Measurements from ENCODE around the gene UMPS.

Gene UMPS

DNA sequence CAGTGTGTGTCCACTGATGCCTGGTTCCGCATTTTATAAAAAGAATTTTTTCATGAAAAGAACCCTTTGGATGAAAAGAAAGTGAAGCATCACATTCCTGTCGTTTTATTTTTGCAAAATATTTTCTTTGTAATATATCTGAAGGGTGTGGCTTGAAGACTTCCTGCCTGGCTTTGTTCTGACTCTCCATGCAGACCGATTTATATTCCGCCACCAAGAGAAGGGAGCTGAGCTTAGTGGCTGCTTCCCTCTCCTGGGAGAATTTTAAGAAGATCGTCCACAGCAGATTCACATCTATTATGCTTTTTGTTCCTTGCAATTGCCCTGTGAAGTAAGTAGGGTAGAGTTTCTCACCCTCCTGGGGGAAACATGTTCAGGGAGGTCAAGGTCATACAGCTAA lies 45.2 kb upstream of the UMPS start:
- Histone ChIP-seq H3K18ac (ENCODE audit: low read depth in 1 of 2, low read length in 2 of 2) (no peak overlapping the region), H3K36me3 (ENCODE audit: control insufficient read depth in 1 of 2, insufficient read depth in 2 of 2, low read depth in 1 of 2, low read length in 2 of 2) (no peaks in the 10 kb centered on the region), H2BK15ac (ENCODE audit: low read depth, poor library complexity, severe bottlenecking) (no peak overlapping the region), H3K4me3 (ENCODE audit: insufficient read depth in 1 of 2, low read depth in 1 of 2, low read length in 2 of 2) (no peak overlapping the region), H3K9me3 (ENCODE audit: control insufficient read depth, low read length) (no peaks in the 10 kb centered on the region), H4K8ac (ENCODE audit: low read length) (no peak overlapping the region), H3K27ac (ENCODE audit: low read length, poor library complexity, severe bottlenecking) (no peak overlapping the region), H2AFZ (ENCODE audit: low read depth, low read length) (no peak overlapping the region), H3K4me1 (ENCODE audit: control insufficient read depth, insufficient read depth, low read depth, low read length) (no peaks in the 10 kb centered on the region), H4K91ac (ENCODE audit: low read length) (no peak overlapping the region), H3K14ac (ENCODE audit: low read length in 2 of 2) (no peak overlapping the region), H2BK12ac (ENCODE audit: low read length in 2 of 2) (no peak overlapping the region), H2AK5ac (ENCODE audit: low read length, severe bottlenecking) (no peak overlapping the region), H3K79me1 (replicated peaks; ENCODE audit: low read length, poor library complexity, severe bottlenecking) (no peaks in the 10 kb centered on the region), H2BK5ac (ENCODE audit: low read depth, low read length, poor library complexity, severe bottlenecking) (no peak overlapping the region), H3K9ac (ENCODE audit: low read length) (no peak overlapping the region), H3K4ac (ENCODE audit: low read depth in 1 of 2, low read length in 2 of 2) (no peak overlapping the region), H3K27me3 (ENCODE audit: control insufficient read depth in 1 of 2, insufficient read depth in 1 of 2, low read length in 2 of 2) (peaks cover 6 to 16% of the 10 kb centered on the region in 2 experiments), H2BK120ac (ENCODE audit: low read depth, low read length) (no peak overlapping the region), H3K4me2 (ENCODE audit: low read length, poor library complexity, severe bottlenecking) (no peak overlapping the region), H3K23ac (ENCODE audit: low read length in 2 of 2) (no peak overlapping the region)
- 85% methylated on average over 4 of the region's 5 CpGs for WGBS
- no peak for DNase-seq

DNA sequence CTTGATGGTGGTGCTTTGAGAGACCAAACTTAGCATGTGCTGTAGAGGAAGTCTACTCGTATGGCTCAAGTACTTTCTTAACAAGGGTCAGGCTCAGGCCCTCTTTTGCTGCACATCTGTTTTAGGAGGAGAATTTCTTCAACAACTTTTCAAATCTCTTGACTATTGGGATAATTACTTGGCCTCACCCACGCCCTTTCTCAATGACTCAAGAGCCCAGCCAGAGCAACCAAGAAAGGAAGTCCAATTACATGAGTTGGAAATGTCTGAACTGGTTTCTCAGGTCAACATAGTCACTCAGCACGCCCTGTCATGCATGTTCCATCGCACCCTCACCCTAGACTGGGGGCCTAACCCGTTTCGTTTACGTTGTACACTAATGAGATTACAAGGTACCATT lies 44.8 kb upstream of the UMPS start:
- Histone ChIP-seq H2BK12ac (ENCODE audit: low read length in 2 of 2) (no peak overlapping the region), H3K79me1 (replicated peaks; ENCODE audit: low read length, poor library complexity, severe bottlenecking) (no peaks in the 10 kb centered on the region), H3K23ac (ENCODE audit: low read length in 2 of 2) (no peak overlapping the region), H3K4me2 (ENCODE audit: low read length, poor library complexity, severe bottlenecking) (no peak overlapping the region), H3K27ac (ENCODE audit: low read length, poor library complexity, severe bottlenecking) (no peak overlapping the region), H4K91ac (ENCODE audit: low read length) (no peak overlapping the region), H3K9me3 (ENCODE audit: control insufficient read depth, low read length) (no peaks in the 10 kb centered on the region), H2BK15ac (ENCODE audit: low read depth, poor library complexity, severe bottlenecking) (no peak overlapping the region), H3K14ac (ENCODE audit: low read length in 2 of 2) (no peak overlapping the region), H3K4me3 (ENCODE audit: insufficient read depth in 1 of 2, low read depth in 1 of 2, low read length in 2 of 2) (no peak overlapping the region), H3K27me3 (ENCODE audit: control insufficient read depth in 1 of 2, insufficient read depth in 1 of 2, low read length in 2 of 2) (peaks cover 6 to 16% of the 10 kb centered on the region in 2 experiments), H2BK5ac (ENCODE audit: low read depth, low read length, poor library complexity, severe bottlenecking) (no peak overlapping the region), H4K8ac (ENCODE audit: low read length) (no peak overlapping the region), H3K18ac (ENCODE audit: low read depth in 1 of 2, low read length in 2 of 2) (no peak overlapping the region), H2BK120ac (ENCODE audit: low read depth, low read length) (no peak overlapping the region), H2AFZ (ENCODE audit: low read depth, low read length) (no peak overlapping the region), H3K36me3 (ENCODE audit: control insufficient read depth in 1 of 2, insufficient read depth in 2 of 2, low read depth in 1 of 2, low read length in 2 of 2) (no peaks in the 10 kb centered on the region), H3K9ac (ENCODE audit: low read length) (no peak overlapping the region), H3K4ac (ENCODE audit: low read depth in 1 of 2, low read length in 2 of 2) (no peak overlapping the region), H3K4me1 (ENCODE audit: control insufficient read depth, insufficient read depth, low read depth, low read length) (no peaks in the 10 kb centered on the region), H2AK5ac (ENCODE audit: low read length, severe bottlenecking) (no peak overlapping the region)
- no peak for DNase-seq
- 65% methylated on average over 7 of the region's 7 CpGs for WGBS

DNA sequence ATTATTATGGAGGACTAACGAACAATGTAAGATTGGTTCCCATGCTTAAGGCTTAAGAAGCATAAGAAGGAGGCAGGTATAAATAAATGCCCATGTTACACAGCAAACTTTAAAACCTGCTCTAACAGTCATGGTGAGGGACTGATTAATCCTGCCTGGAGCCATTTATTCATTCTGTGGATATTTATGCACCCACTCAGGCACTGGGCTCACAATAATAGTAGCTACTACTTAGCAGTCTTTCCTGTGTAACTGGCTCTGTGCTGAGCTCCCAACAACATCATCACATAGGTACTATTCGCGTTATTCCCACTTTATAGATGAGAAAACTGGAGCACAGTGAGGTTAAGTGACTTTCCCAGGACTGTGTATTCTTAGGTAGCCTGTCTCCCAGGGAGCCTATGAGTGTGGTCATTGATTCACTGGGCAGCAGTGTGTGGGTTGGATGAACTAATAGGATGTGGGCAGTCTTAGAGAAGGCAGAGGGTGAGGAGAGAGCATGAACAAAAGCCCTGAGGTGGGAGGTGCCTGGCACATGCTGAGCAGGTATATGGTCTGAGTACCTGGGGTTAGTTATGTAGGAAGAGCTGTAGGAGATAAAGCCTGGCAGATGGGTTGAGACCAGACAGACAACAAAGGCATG lies 44.1 kb upstream of the UMPS start:
- no peak for DNase-seq
- H3K23ac ChIP-seq (ENCODE audit: low read length in 2 of 2) = no peak overlapping the region
- H3K9ac ChIP-seq (ENCODE audit: low read length) = no peak overlapping the region
- no peaks in the 10 kb centered on the region for H3K9me3 ChIP-seq (ENCODE audit: control insufficient read depth, low read length)
- no peak overlapping the region for H4K91ac ChIP-seq (ENCODE audit: low read length)
- no peak overlapping the region for H4K8ac ChIP-seq (ENCODE audit: low read length)
- H3K18ac ChIP-seq (ENCODE audit: low read depth in 1 of 2, low read length in 2 of 2) = no peak overlapping the region
- H3K27me3 ChIP-seq (ENCODE audit: control insufficient read depth in 1 of 2, insufficient read depth in 1 of 2, low read length in 2 of 2) = peaks cover 6 to 16% of the 10 kb centered on the region in 2 experiments
- no peak overlapping the region for H2AK5ac ChIP-seq (ENCODE audit: low read length, severe bottlenecking)
- H2AFZ ChIP-seq (ENCODE audit: low read depth, low read length) = no peak overlapping the region
- no peak overlapping the region for H2BK5ac ChIP-seq (ENCODE audit: low read depth, low read length, poor library complexity, severe bottlenecking)
- H2BK15ac ChIP-seq (ENCODE audit: low read depth, poor library complexity, severe bottlenecking) = no peak overlapping the region
- H3K4me1 ChIP-seq (ENCODE audit: control insufficient read depth, insufficient read depth, low read depth, low read length) = no peaks in the 10 kb centered on the region
- H2BK120ac ChIP-seq (ENCODE audit: low read depth, low read length) = no peak overlapping the region
- 86% methylated on average over 2 of the region's 3 CpGs for WGBS
- no peaks in the 10 kb centered on the region for H3K79me1 ChIP-seq (replicated peaks; ENCODE audit: low read length, poor library complexity, severe bottlenecking)
- no peak overlapping the region for H3K14ac ChIP-seq (ENCODE audit: low read length in 2 of 2)
- H3K27ac ChIP-seq (ENCODE audit: low read length, poor library complexity, severe bottlenecking) = no peak overlapping the region
- no peak overlapping the region for H3K4ac ChIP-seq (ENCODE audit: low read depth in 1 of 2, low read length in 2 of 2)
- H2BK12ac ChIP-seq (ENCODE audit: low read length in 2 of 2) = no peak overlapping the region
- no peak overlapping the region for H3K4me3 ChIP-seq (ENCODE audit: insufficient read depth in 1 of 2, low read depth in 1 of 2, low read length in 2 of 2)
- H3K4me2 ChIP-seq (ENCODE audit: low read length, poor library complexity, severe bottlenecking) = no peak overlapping the region
- H3K36me3 ChIP-seq (ENCODE audit: control insufficient read depth in 1 of 2, insufficient read depth in 2 of 2, low read depth in 1 of 2, low read length in 2 of 2) = no peaks in the 10 kb centered on the region

DNA sequence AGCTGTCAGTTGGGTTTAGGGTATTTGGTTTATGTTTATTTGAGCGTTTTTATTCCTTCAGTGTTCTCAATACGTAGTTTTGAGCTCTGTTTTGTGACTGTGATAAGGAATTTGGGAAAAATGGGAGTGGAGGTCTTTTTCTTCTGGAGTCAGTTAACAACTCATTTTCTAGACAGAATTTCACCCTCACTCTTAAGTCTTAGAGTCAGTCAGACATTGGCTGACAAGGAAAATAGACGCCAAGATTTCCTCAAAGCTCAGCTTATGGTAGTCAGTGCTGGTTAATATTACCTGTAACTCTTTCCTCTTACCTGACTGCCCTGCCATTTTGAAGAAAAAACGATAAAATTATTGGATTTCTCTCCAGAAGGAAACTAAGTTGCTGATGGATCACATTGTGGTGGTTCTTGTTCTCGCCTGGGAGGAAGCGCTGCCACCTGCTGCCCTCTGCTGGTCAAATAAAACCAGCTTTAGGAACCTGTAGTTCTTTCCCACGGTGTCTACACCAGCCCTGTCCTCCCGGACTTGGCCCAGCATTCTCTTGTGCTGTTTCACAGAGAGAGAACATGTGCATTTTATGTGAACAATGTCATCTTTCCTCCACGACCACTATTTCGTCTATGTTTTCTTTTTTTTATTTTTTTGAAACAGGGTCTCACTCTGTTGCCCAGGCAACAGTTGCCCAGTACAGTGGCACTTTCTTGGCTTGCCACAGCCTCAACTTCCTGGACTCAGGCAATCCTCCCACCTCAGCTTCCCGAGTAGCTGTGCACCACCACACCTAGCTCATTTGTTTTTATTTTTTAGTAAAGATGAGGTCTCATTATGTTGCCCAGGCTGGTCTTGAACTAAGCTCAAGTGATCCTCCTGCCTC lies 41.4 kb upstream of the UMPS start:
- Histone ChIP-seq H3K4me1 (ENCODE audit: control insufficient read depth, insufficient read depth, low read depth, low read length) (no peaks in the 10 kb centered on the region), H3K4me2 (ENCODE audit: low read length, poor library complexity, severe bottlenecking) (peak overlapping the region; percentile 41), H3K4ac (ENCODE audit: low read depth in 1 of 2, low read length in 2 of 2) (no peak overlapping the region), H3K27me3 (ENCODE audit: control insufficient read depth in 1 of 2, insufficient read depth in 1 of 2, low read length in 2 of 2) (peaks cover 0 to 6% of the 10 kb centered on the region in 2 experiments), H3K9ac (ENCODE audit: low read length) (no peak overlapping the region), H2AFZ (ENCODE audit: low read depth, low read length) (no peak overlapping the region), H3K36me3 (ENCODE audit: control insufficient read depth in 1 of 2, insufficient read depth in 2 of 2, low read depth in 1 of 2, low read length in 2 of 2) (no peaks in the 10 kb centered on the region), H2BK120ac (ENCODE audit: low read depth, low read length) (no peak overlapping the region), H3K14ac (ENCODE audit: low read length in 2 of 2) (no peak overlapping the region), H4K8ac (ENCODE audit: low read length) (no peak overlapping the region), H3K79me1 (replicated peaks; ENCODE audit: low read length, poor library complexity, severe bottlenecking) (no peaks in the 10 kb centered on the region), H2BK12ac (ENCODE audit: low read length in 2 of 2) (no peak overlapping the region), H4K91ac (ENCODE audit: low read length) (no peak overlapping the region), H3K27ac (ENCODE audit: low read length, poor library complexity, severe bottlenecking) (no peak overlapping the region), H2BK5ac (ENCODE audit: low read depth, low read length, poor library complexity, severe bottlenecking) (no peak overlapping the region), H3K4me3 (ENCODE audit: insufficient read depth in 1 of 2, low read depth in 1 of 2, low read length in 2 of 2) (no peak overlapping the region), H2BK15ac (ENCODE audit: low read depth, poor library complexity, severe bottlenecking) (no peak overlapping the region), H3K23ac (ENCODE audit: low read length in 2 of 2) (peak overlapping the region in 1 of 2 experiments; percentile 56), H2AK5ac (ENCODE audit: low read length, severe bottlenecking) (no peak overlapping the region), H3K9me3 (ENCODE audit: control insufficient read depth, low read length) (no peaks in the 10 kb centered on the region), H3K18ac (ENCODE audit: low read depth in 1 of 2, low read length in 2 of 2) (no peak overlapping the region)
- peak; percentile 79 for DNase-seq
- WGBS = 16% methylated on average over 10 of the region's 11 CpGs
